Fibroblast of lung (primary cell): ENCODE data around the gene ZBTB17. TPM values are rescaled to one million over a fixed set of nuclear protein-coding genes. Genes with fewer than 3 reads are reported as not detected.
"Not testable (repeated sequence)": the region's sequence is repeated elsewhere in the genome, so short reads cannot be mapped to it uniquely, and the experiment has no call there.

Experiments used
- DNase-seq, 2 donors: peaks; one replicate each; pipeline versions ENCODE4 v3.0.0 to v3.0.0-alpha.2; 2010; ENCODE audit warnings: low read depth in 2 of 2
- H2AFZ ChIP-seq: 2 replicates; pipeline ENCODE4 v1.5.1; 2012; ENCODE audit warnings: low read length, control low read depth, inconsistent platforms
- H3K27ac ChIP-seq: 2 replicates; pipeline ENCODE4 v1.5.1; 2011; ENCODE audit warnings: low read length, control low read depth; ENCODE audit not compliant: insufficient read depth
- H3K27me3 ChIP-seq: 2 replicates; pipeline ENCODE4 v1.5.1; 2011; ENCODE audit warnings: mild to moderate bottlenecking, low read length; ENCODE audit not compliant: control insufficient read depth, insufficient read depth
- H3K36me3 ChIP-seq: 2 replicates; pipeline ENCODE4 v1.5.1; 2011; ENCODE audit warnings: low read length; ENCODE audit not compliant: control insufficient read depth, insufficient read depth
- H3K4me1 ChIP-seq: 2 replicates; pipeline ENCODE4 v1.5.1; 2011; ENCODE audit warnings: low read length; ENCODE audit not compliant: control insufficient read depth, insufficient read depth; ENCODE audit errors: extremely low read depth
- H3K4me2 ChIP-seq: 2 replicates; pipeline ENCODE4 v1.5.1; 2011; ENCODE audit warnings: low read length, control low read depth; ENCODE audit not compliant: insufficient read depth; ENCODE audit errors: extremely low read depth
- H3K4me3 ChIP-seq, 4 experiments: fragments of 200-600 bp in 1 of 4; sonication (generic) in 1 of 4; replicated peaks in 1 of 4; 2 replicates each; pipeline ENCODE4 v1.5.1; 2011 to 2016; ENCODE audit warnings: low read length in 4 of 4, low read depth in 3 of 4, mild to moderate bottlenecking in 3 of 4, control low read depth in 2 of 4, inconsistent platforms in 1 of 4, mixed read lengths in 1 of 4; ENCODE audit not compliant: insufficient read depth in 1 of 4; ENCODE audit errors: control extremely low read depth in 1 of 4
- H3K79me2 ChIP-seq: 2 replicates; pipeline ENCODE4 v1.5.1; 2012; ENCODE audit warnings: mild to moderate bottlenecking, low read length, inconsistent platforms; ENCODE audit not compliant: control insufficient read depth, insufficient read depth
- H3K9ac ChIP-seq: 2 replicates; pipeline ENCODE4 v1.5.1; 2011; ENCODE audit warnings: mild to moderate bottlenecking, low read length, control low read depth; ENCODE audit not compliant: insufficient read depth
- H3K9me3 ChIP-seq: 2 replicates; pipeline ENCODE4 v1.5.1; 2012; ENCODE audit warnings: low read depth, low read length; ENCODE audit not compliant: control insufficient read depth, insufficient read depth
- H4K20me1 ChIP-seq: 2 replicates; pipeline ENCODE4 v1.5.1; 2011; ENCODE audit warnings: low read length; ENCODE audit not compliant: control insufficient read depth, insufficient read depth; ENCODE audit errors: extremely low read depth
- CTCF ChIP-seq, 2 donors: IDR thresholded peaks in 1 of 2; conservative IDR thresholded peaks in 1 of 2; 1 replicate in 1 of 2; 2 replicates in 1 of 2; pipeline ENCODE4 v1.5.1; 2011 to 2012; ENCODE audit warnings: low read length in 2 of 2, control low read depth in 1 of 2, inconsistent platforms in 1 of 2, low read depth in 1 of 2, mild to moderate bottlenecking in 1 of 2
- EZH2 ChIP-seq: IDR thresholded peaks from 2 replicates; pipeline ENCODE4 v1.5.1; 2012; ENCODE audit warnings: low read length, control low read depth, mild to moderate bottlenecking; ENCODE audit errors: missing control alignments
- polyA plus RNA-seq, 2 donors: library from polyadenylated mRNA; depleted of rRNA in 1 of 2; stranded (reverse) in 1 of 2; unstranded in 1 of 2; fragments of >200 nt; gene quantifications; 2 replicates each; pipeline ENCODE4 v1.2.1, GENCODE V29; 2011 to 2012; ENCODE audit warnings: missing spikeins in 1 of 2
- total RNA-seq: library from RNA; depleted of rRNA; stranded (reverse); fragments of >200 nt; gene quantifications from 2 replicates; pipeline ENCODE4 v1.2.1, GENCODE V29; 2014

The ZBTB17 gene
- total and polyA plus RNA-seq, 2 donors (not counting 1 experiment from before 2014, with no cell fraction given) = 12.6 to 54.3 TPM

DNA sequence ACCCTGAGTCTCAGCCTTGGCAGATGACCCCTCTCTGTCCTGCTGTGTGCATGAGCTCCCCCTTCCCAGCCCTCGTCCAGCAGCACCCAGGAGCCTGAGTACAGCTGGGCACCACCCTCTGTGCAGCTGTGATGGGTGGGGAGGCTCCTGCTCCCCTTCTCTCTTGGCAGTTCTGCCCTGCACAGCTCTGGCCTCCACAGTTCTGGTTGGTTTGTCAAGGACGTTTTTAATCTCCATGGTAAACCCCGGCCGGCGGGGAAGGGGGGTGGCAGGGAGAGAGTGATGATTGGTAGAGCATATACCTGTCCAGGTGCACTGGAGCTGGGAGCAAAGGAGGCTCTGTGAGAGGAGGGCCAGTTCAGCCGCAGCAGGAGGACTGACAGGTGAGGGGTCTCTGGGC, 45.8 kb upstream of the ZBTB17 start, which contains the start of gene CLCNKA:
TSS of gene CLCNKA (plus strand) at position 356 of the 400 bp plus-strand sequence. CDS start 584 bp downstream, outside the sequence.
- Histone ChIP-seq H3K4me2 (no peak within 1 kb of the TSS), H3K4me1 (peaks cover 28% of the 10 kb centered on the region), H3K9ac (no peak within 1 kb of the TSS), H3K4me3 (no peak within 1 kb of the TSS), H3K9me3 (no peaks in the 10 kb centered on the region), H2AFZ (no peak within 1 kb of the TSS), H3K27ac (no peak within 1 kb of the TSS), H3K36me3 (no peaks in the 10 kb centered on the region), H3K27me3 (no peaks in the 10 kb centered on the region), H3K79me2 (no peaks in the 10 kb centered on the region), H4K20me1 (no peaks in the 10 kb centered on the region)
- TF ChIP-seq CTCF (conservative IDR thresholded peaks at IDR 0.05 in 1 of 2, IDR thresholded peaks at IDR 0.05 in 1 of 2; ENCODE audit: low read depth in 1 of 2, low read length in 2 of 2) = no peak
- no peak for TF ChIP-seq EZH2
- DNase-seq = no peak

DNA sequence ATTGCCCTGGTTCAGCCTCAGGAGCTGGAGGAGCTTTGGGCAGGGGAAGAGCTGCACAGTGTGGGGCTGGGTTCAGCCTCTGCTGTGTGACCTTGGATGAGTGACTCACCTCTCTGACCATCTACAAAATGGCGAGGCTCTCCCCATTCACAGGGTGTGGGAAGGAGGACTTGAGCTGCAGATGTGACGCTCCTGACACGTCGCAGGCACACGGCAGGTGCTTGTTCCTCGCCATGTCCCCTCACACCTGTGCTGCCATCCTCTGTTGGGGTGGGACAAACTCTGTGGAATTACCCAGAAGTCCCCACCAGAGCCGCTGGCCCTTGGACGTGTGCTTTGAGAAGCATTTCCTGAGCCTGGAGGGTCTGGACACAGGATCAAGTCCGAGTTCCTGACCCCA, 45.0 kb upstream of the ZBTB17 start:
- H3K9me3 ChIP-seq, H2AFZ ChIP-seq, H4K20me1 ChIP-seq, H3K79me2 ChIP-seq, H3K4me2 ChIP-seq, H3K9ac ChIP-seq, H3K27me3 ChIP-seq, H3K27ac ChIP-seq, H3K4me3 ChIP-seq, DNase-seq, H3K36me3 ChIP-seq: not testable (repeated sequence)
- H3K4me1 ChIP-seq = peaks cover 28% of the 10 kb centered on the region

GRCh38 chr1:16020325-16020724, 44.4 kb upstream of the ZBTB17 start:
- Histone ChIP-seq H2AFZ (no peak overlapping the region), H3K4me2 (no peak overlapping the region), H4K20me1 (no peaks in the 10 kb centered on the region), H3K9me3 (no peaks in the 10 kb centered on the region), H3K4me1 (peaks cover 28% of the 10 kb centered on the region), H3K9ac (no peak overlapping the region), H3K36me3 (no peaks in the 10 kb centered on the region), H3K4me3 (no peak overlapping the region), H3K79me2 (no peaks in the 10 kb centered on the region), H3K27me3 (no peaks in the 10 kb centered on the region), H3K27ac (no peak overlapping the region)
- DNase-seq = no peak
- TF ChIP-seq EZH2 = no peak
- TF ChIP-seq CTCF (conservative IDR thresholded peaks at IDR 0.05 in 1 of 2, IDR thresholded peaks at IDR 0.05 in 1 of 2; ENCODE audit: low read depth in 1 of 2, low read length in 2 of 2) = no peak
